HG02623 (cell line): ENCODE measurements around the gene SIX3.

Experiments
- ATAC-seq: cut with Tn5 transposase; IDR thresholded peaks from one replicate; pipeline ENCODE4 v1.9.1; 2021; ENCODE audit warnings: moderate library complexity; ENCODE audit not compliant: unreplicated experiment

Gene SIX3

DNA sequence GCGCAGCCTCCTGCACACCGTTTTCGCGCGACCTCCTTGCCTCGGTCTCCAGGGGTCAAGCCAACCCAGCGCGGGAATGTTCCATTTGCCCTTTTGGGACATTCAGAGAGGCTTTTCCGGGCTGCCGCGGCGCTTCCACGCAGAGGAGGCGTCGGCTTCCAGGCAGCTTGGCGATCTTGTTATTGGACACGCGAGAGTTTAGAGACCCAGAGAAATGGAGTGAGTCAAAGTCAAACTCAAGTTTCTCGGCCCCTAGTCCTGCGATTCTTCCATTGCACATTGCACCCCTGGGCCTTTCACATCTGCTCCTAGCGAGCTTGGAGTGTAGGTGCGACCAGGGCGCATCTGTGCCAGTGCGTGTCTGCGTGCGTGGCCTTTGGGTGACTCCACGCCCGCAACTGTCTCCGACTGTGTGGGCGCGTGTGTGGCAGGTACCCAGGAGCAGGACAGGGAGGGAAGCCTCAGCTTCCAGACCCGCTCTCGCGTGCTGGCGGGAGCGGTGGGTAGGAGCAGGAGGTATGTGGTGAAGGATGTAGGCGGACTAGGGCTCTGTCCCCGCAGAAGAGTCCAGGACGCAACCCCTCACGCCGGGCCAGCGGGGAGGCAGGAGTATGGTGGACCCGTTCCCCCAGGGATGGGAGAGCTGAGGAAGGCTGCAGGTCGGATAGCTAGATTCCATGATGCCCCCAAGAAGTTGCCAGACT, 13.5 kb downstream of the SIX3 start:
- no peak for ATAC-seq

DNA sequence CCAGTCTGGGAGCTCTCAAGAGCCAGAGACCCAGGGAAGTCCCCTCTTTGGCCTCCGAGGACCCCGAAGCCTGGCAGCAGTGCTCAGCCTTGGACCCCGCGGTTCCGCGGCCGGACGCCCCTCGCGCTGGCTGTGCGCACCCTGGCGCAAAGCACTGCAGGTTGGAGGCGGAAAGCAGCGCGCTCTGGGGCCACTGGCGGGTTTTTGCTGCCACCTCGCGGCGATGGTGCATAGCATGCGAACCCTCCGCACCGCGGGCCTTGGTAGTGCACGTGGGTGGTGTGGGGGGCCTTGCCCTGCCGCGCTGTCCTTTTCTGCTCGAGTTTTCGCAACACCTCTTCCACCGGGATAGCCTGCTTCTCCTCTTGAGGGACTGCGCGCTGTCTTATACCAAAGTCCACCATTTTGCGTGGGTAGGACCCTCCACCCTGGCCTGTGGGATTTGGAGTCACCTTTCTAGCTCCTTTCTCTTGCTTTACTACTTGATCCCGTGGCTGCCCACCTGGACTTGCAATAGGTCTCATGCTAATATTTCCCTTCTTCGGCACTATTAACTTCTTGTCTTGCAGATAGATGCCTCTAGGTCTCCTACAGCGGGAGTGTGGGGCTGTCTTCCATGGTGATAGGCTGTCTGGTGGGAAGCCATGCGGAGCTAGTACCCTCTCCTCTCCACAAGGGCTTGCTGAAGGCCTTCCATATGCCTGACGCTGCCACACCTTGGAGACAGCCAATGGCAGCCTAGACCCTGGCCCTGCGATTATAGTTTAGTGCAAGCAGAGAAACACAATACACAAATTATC, 14.3 kb downstream of the SIX3 start:
- no peak for ATAC-seq

DNA sequence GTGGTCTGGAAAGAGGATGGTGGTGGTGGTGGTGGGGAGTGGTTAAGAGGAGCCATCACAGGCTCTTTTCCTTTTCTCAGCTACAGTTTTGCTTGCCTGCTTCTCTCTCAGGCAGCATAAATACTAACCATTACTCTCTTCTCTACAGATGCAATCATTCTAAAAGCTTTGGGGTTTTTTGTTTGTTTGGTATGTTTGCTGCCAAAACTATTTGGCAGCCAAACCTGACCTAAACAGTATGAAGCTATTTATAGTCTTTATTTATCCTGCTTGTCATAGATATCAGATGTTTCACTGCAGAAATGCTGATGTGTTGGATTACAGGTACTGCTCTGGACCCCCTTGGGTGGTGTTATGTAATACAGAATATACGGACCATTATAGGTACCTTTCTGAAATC, 15.3 kb downstream of the SIX3 start:
- ATAC-seq = no peak

DNA sequence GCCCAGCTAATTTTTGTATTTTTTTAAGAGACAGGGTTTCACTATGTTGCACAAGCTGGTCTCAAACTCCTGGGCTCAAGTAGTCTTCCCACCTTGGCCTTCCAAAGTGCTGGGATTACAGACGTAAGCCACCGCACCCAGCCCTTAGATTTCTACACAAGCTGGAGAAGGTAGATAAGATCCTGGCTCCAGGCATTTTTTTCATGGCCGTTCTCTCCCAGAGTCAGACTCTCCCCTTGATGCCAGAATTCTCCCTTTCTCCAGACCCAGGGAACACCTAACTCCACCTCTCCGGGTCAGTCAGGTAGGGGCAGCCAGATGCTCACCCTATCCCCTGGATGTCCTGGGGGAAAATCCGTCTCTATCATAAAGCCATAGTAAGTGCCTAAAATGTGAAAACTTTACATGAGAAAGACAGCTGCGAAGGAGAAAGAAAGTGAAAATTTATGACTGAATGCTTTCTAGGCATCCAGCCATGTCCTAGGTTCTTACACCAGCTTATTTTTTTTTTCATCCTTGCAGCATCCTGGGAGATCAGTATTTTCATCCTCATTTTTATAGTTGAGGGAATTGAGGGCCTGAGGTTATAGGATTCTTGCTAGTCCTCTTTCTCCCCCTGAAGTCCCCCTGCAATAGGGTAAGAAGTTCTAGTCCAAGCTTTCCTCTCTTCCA, 16.3 kb downstream of the SIX3 start:
- ATAC-seq = no peak

DNA sequence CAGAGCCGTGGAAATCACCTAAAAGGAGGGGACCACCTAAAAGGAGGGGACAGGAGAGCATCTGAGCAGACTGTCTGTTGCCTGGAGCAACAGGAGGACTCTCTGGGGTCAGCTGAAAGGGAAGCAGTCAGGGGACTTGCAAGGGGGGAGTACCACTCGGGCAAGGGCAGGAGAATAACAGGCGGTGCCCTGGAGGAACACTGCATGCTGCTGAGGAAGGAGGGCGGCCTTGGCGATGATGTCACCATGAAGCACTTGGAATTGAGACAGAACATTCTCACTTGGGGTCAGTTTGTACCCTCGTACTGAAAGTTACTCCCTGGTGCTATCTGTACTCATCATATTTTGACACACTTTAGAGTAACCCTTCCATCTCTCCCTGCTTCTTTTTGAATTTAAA, 18.4 kb downstream of the SIX3 start:
- no peak for ATAC-seq

DNA sequence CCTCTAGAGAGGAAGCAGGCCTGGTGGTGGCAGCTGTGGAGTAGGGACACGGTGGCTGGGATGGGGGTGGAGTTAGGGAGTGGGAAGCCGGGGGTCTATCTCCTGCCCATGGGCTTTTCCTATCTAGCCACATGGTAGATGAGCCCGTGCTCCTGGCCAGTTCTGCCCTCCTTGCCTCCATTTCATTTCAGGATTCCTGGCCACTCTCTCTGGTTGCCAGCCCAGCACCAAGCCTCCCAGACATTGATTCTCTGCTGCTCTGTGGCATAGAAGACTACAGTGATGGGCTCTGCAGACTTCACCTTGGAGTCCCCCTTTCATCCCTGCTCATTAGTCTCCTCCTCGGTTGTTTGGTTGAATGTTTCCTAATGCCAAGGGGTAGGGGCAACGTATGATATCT, 19.4 kb downstream of the SIX3 start:
- no peak for ATAC-seq

DNA sequence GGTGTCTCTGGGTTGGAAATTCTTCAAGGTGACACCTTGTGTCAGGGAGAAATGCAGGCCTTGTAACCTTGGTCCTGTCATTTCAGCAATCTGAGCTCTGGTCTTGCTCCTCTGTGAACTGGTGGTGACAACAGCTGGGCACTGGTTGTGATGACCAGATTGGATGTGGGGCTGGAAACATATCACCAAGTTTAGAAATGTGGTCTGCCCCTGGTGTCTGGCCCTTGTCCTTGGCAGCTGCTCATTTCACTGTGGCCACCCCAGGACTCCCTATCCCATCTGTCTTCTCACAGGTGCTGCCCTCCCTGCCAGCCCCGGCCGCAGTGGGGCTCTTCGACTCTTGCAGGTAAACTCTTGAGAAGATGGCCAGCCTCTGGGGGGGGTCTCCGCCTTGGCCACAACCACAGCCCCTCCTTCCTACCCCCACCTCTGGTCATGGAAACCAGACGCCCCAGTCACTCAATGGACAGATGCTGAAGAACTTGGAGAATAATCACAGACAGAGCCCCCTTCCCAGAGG, 20.7 kb downstream of the SIX3 start:
- no peak for ATAC-seq

DNA sequence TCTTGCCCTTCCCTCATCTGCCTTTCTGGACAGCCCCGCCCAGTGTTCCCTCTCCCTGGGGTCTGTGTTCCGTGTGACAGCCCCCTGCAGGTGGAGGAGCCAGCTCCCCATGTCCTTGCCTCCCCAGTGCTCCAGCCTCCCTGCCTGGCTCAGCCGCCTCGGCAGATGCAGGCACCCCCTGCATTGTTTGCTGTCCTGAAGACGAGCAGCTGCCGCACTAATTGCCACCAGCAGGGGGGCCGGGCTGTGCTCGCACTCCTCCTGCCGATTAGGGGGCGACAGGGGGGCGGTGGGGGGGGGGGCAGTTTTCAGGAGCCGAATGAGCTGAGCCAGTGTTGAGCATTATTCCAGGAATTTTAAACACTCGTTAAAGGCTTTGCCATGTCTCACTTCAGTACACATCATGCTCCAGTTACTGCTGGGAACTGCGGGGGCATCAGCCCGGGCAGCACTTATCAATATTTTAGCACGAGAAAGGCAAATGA, 23.3 kb downstream of the SIX3 start:
- ATAC-seq = no peak

DNA sequence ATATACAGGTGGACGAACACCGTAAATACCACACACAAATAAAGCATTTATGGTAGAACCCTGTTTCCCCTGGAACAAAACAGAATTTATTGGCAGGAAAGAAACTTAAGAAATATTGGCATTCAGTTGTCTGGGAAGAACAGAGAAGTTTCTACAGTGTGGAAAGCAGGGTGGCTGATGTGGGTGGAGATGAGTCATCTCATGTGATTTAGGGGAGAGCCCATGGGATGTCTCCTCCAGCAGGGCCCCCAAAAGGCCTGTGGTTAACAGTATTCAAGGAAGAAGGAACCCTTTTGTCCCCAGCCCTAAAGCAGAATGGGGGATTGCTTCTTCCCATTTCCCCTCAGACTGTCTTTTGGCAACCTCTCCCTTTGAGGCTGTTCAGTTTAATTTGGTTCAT, 24.2 kb downstream of the SIX3 start:
- no peak for ATAC-seq

DNA sequence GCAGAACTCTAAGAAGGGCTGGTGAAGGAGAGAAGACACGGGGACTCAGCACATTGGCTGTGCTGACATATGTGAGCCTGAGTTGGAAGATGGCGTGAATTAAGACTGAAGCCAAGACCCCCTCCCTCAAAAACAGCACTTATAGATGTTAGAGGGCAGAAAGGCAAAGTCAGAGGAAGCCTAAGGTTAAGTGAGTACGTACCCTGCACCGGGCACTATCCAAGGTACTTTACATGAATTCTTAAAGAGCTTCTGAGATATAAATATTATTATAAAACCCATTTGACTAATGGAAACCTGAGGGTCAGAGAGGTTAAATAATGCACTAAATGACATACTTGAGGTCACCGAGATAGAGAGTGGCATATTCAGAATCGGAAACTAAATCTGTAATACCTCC, 25.6 kb downstream of the SIX3 start:
- no peak for ATAC-seq

DNA sequence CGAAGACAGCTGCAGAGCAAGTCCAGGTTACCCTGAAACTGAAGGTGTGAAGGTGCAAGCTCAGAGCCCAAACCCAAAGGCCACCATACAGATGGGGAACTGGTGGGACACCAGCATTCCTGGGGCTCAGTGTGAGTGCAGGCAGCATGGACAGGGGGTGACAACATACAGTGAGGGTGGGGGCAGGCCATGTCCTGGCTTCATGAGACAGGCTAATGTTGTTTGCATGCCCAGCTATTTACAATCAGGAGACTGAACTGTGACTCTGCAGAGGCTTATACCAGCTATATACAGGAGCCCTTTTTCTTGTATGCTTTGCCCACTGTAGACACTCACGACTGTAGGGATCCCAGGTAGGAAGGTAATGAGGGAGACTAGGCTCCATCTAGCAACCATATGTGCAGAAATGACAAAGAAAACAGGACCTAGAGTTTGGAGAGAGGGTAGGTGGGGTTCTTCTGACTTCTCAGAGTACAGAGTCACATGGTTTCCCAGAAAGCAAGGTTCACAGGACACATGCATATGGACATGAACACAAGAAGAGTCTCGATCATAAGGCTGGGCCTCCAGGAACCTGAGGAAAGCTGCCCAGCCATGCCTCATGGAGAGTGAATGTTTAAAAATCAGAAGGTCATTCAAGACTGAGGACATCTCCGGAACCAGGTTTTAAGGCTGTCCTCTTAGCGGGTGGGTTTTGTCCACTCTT, 26.4 kb downstream of the SIX3 start:
- ATAC-seq = no peak

DNA sequence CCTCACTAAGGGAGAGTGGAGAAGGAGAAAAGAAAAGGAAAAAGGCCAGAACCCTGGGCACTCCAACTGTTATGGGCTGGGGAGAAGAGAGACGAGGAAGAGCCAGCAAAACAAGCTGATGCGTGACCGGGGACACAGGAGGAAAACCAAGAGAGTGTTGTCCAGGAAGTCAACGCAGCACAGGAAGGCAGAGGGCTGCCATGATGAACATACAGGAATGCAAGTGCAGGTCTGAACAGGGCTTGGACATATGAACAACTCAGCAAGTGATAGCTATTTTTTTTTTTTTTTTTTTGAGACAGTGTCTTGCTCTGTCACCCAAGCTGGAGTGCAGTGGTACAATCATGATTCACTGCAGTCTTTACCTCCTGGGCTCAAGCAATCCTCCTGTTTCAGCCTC, 28.4 kb downstream of the SIX3 start:
- no peak for ATAC-seq

DNA sequence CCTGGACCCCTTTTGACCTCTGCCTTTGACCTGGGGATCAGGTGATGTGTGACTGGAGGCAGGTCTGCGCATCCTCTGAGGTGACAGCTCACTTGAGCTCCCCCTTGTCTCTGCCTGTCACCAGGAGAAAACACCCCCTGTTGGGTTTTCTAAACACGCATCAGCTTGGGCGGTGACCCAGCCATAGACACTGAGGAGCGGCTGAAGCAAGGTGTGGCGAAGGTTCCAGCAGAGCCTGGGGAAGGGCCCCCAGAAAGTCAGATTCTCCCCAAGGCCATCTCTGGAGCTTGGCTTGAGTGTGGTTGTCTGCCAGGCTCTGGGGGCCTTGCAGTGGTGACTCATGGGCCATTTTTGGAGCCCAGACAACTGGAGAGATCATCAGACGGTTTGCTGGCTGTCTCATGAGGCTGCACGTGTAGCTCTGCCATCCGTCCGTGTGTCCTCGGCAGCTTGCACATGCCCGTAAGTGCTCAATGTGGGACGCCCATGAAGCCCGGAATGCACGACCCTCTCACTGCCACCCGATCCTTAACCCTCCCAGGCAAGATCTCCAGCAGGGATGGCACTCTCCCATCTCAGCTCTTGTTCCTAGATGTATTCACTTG, 29.4 kb downstream of the SIX3 start:
- ATAC-seq = no peak

DNA sequence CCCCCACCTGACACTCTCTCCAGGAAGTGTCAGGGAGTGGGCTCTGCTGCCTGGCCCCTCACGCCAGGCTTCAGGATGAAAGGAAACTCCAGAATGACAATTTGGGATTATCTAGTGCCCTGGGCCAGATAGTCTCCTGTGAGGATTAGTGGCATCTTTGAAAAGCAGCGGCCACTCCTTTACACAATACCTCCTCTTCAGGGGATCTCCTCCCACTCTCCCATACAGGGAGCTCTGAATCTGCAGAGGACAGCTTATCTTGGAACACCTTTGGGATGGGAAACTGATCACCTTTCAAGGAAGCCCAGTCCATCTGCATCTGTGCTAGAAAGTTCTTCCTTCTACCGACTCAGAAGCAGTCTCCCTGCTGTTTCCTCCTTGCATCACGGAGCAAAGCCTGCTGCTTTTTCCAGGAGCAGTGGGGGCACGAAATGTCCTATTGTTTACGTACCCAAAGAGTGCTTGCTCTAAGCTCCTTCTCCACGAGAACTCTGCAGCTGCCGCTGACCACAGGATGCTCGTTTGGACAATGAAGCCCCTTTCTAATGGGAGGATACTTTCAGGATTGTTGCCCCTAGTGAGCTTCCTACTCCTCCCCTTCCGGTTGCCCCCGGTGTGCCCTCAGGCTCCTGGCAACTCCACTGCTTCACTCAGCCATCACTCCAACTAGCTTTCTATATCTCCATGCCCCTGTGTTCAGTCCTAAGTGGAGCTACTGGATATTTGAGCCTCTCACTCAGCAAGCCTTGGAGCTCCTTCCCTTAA, 31.5 kb downstream of the SIX3 start:
- no peak for ATAC-seq

DNA sequence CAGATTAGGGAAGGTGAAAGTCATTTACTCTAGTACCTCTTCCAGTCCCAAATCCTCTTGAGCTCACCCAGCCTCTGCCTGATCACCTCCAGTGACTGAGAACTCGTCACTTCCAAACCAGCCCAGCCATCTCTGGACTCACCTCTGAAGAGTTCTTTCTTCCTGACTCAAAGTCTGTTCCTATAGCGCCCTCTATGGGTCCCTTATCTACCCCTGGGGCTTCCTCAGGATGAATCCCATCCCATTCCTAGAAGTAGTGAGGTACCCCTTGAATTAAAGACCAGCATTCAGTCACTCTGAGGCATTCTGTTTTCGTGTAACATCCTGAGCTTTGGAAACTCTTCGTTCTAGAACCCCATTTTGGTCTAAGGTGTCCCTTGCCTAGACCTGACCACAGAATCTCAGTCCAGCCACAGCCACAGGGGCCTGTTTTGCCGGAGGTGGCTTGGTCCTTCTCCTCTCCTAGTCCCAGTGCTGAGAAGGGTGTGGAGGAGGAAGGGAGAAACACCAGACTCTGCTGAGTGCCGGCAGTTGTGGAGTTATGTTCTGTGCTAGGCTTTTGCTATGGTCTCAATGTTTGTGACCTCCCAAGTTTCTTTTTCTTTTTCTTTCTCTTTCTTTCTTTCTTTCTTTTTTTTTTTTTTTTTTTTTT, 32.7 kb downstream of the SIX3 start:
- no peak for ATAC-seq

DNA sequence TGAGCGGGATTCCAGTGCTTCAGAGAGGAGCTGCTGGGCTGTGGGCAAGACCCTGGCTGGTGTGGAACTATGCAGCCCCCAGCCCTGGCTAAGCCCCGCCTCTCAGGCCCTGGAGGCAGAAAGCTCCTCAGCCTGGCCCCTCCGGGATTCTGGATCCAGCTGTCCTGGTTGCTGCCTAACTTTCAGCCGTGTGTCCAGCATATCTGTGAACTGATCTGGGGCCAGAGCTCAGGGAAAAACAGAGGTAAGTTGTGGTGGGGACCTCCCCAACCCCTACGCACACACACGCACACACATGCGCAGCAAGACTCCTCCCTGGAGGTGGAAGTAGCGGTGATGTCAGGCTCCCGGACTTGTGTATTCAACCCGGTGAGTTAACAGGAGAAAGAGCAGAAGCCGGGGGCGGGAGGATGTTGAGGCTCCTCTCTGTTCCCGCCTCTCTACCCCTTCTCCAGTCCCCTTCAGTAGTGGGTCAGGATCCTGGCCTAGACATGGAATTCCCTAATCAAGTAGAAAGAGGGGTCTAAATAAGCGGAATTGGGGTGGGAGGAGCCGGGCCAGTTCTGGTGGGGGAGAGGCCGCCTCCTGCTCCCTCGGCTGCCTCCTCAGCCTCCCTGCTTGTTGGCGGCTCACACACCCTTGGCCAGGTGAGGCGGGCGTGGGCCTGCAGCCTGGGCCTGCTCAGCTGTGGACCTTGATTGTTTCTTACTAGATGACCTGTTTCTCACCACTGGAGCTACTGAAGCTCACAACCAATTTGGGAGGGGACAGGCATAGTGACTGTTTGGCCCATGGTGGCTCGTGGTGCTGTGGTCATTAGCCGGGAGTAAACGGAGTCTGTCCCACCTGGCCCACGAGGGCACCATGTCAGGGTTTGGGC, 34.3 kb downstream of the SIX3 start:
- ATAC-seq = no peak

DNA sequence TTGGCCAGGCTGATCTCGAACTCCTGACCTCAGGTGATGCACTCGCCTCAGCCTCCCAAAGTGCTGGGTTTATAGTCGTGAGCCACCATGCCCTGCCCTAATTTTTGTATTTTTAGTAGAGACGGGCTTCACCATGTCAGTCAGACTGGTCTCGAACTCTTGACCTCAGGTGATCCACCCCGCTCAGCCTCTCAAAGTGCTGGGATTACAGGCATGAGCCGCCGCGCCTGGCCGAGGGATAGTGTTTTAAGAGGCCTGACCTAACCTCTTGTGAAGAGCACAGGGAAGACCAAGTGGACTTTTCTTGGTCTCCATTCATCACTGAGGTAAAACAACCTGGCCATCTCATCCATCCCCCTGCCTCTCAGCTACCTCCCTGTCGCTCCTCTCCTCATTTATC, 38.1 kb downstream of the SIX3 start:
- ATAC-seq = no peak
